ENCODE measurements around the gene SLC25A42. TPM values are rescaled to one million over a fixed set of nuclear protein-coding genes. Genes with fewer than 3 reads are reported as not detected.

SLC25A42 gene
- total RNA-seq, 1 experiment from 2014 or later = 8.1 TPM

DNA sequence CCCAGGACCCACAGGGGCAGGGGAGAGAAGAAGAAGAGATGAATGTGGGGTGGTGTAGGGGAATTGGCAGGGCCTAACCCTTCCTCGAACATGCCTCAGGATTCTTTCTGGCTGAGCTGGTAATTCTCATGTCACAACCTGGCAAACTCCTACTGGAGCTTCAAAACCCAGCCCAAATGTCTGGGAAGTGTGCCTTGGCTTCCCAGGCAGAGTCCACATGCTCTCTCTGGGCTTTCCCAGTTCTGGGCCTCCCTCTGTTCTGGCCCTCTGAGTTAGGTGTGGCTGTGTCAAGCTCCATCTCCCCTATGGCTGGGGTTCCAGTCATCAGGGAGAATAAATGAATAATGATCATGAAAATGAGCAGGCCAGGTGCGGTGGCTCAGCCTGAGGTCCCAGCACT lies 85.6 kb downstream of the SLC25A42 start (continued):
- TF ChIP-seq, protein P1, sequence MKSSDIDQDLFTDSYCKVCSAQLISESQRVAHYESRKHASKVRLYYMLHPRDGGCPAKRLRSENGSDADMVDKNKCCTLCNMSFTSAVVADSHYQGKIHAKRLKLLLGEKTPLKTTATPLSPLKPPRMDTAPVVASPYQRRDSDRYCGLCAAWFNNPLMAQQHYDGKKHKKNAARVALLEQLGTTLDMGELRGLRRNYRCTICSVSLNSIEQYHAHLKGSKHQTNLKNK (CRISPR knock-in tag; IDR thresholded peaks at IDR 0.05) = no peak

DNA sequence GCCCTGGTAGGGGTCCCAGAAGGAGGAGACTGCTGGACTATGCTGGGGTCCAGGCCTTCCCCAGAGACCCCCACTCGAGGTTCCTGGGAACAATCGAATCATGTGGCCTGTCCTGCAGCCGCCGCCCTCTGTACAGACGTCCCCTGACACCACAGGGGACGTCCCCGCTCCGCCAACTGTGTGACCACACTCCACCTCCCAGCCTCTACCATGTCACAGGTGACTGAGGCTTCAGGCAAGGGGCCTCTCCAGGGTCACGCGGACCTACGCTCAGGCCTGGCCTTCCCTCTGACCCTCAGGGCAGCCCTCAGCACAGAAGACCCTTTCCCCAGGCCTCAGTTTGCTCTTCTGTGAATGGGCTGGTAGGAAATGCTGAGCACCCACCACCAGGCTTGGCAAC lies 87.6 kb downstream of the SLC25A42 start:
- DNase-seq (ENCODE audit: low spot score) (no peak), ATAC-seq (no peak)
- CTCF ChIA-PET = no interaction called here
- H3K36me3 Mint-ChIP-seq = no peaks in the 10 kb centered on the region
- no peaks in the 10 kb centered on the region for H3K9me3 Mint-ChIP-seq
- peaks cover 20% of the 10 kb centered on the region for H3K27me3 Mint-ChIP-seq (ENCODE audit: low read depth)
- peaks cover 5% of the 10 kb centered on the region; the same call in 1 of the 2 replicates for H3K4me1 Mint-ChIP-seq
- H3K27ac Mint-ChIP-seq = no peak overlapping the region
- POLR2A ChIA-PET = no interaction called here
- TF ChIP-seq HMGA2 (CRISPR knock-in tag; IDR thresholded peaks at IDR 0.05) (no peak), CBFB (CRISPR knock-in tag; IDR thresholded peaks at IDR 0.05; ENCODE audit: low read depth) (no peak)
- TF ChIP-seq, protein P2, sequence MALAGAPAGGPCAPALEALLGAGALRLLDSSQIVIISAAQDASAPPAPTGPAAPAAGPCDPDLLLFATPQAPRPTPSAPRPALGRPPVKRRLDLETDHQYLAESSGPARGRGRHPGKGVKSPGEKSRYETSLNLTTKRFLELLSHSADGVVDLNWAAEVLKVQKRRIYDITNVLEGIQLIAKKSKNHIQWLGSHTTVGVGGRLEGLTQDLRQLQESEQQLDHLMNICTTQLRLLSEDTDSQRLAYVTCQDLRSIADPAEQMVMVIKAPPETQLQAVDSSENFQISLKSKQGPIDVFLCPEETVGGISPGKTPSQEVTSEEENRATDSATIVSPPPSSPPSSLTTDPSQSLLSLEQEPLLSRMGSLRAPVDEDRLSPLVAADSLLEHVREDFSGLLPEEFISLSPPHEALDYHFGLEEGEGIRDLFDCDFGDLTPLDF (CRISPR knock-in tag; IDR thresholded peaks at IDR 0.05) = no peak
- no peak overlapping the region for H3K4me3 Mint-ChIP-seq

DNA sequence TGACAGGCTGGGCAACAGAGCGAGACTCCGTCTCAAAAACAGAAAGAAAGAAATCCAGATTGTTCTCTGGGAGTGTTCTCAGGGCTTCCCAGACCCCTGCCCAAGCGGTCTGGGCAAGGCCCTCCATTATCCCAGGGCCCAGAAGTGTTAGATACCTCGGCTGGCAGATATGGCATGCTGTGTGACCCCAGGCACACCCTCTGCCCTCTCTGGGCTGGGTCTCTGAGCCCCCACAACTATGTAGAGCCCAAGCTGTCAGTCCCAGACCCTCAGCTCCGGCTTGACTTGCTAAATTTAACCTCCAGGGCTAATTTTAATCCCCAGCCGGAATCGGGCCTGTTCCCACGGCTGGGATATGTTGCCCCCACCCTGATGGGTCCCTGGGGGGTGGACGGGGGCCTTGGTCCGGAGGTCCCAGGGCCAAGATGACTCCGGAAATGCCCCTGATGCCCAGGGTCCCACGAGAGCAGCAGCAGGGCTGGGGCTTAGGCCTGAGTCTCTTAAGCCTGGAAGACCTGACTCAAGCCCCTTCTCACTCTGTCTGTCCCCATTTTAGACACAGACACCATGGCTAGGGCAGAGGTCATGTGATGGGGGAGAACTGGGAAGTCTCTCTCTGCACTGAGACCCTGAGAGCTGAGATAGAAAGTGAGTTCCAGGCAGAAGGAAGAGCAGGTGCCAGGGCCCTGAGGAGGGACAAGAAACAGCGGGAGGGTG lies 89.0 kb downstream of the SLC25A42 start:
- no peak for ATAC-seq
- peaks cover 5% of the 10 kb centered on the region; the same call in 1 of the 2 replicates for H3K4me1 Mint-ChIP-seq
- H3K27ac Mint-ChIP-seq = no peak overlapping the region
- CTCF ChIA-PET = no interaction called here
- TF ChIP-seq SP1 (CRISPR knock-in tag; conservative IDR thresholded peaks at IDR 0.05) (no peak), PRRX2 (CRISPR knock-in tag; IDR thresholded peaks at IDR 0.05) (no peak), RORB (CRISPR knock-in tag; IDR thresholded peaks at IDR 0.05) (no peak), ZNF671 (CRISPR knock-in tag; IDR thresholded peaks at IDR 0.05) (no peak)
- TF ChIP-seq, protein P3, sequence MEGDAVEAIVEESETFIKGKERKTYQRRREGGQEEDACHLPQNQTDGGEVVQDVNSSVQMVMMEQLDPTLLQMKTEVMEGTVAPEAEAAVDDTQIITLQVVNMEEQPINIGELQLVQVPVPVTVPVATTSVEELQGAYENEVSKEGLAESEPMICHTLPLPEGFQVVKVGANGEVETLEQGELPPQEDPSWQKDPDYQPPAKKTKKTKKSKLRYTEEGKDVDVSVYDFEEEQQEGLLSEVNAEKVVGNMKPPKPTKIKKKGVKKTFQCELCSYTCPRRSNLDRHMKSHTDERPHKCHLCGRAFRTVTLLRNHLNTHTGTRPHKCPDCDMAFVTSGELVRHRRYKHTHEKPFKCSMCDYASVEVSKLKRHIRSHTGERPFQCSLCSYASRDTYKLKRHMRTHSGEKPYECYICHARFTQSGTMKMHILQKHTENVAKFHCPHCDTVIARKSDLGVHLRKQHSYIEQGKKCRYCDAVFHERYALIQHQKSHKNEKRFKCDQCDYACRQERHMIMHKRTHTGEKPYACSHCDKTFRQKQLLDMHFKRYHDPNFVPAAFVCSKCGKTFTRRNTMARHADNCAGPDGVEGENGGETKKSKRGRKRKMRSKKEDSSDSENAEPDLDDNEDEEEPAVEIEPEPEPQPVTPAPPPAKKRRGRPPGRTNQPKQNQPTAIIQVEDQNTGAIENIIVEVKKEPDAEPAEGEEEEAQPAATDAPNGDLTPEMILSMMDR (IDR thresholded peaks at IDR 0.05) = no peak
- H3K27me3 Mint-ChIP-seq (ENCODE audit: low read depth) = peaks cover 30% of the 10 kb centered on the region
- no peak for DNase-seq (ENCODE audit: low spot score)
- no peaks in the 10 kb centered on the region for H3K9me3 Mint-ChIP-seq
- H3K4me3 Mint-ChIP-seq = no peak overlapping the region
- H3K36me3 Mint-ChIP-seq = no peaks in the 10 kb centered on the region
- POLR2A ChIA-PET = interaction anchor here (1.3 kb wide), 1 partner anchor 17 kb away, joined by 4 read pairs; the partner anchor contains the start of gene MEF2B

DNA sequence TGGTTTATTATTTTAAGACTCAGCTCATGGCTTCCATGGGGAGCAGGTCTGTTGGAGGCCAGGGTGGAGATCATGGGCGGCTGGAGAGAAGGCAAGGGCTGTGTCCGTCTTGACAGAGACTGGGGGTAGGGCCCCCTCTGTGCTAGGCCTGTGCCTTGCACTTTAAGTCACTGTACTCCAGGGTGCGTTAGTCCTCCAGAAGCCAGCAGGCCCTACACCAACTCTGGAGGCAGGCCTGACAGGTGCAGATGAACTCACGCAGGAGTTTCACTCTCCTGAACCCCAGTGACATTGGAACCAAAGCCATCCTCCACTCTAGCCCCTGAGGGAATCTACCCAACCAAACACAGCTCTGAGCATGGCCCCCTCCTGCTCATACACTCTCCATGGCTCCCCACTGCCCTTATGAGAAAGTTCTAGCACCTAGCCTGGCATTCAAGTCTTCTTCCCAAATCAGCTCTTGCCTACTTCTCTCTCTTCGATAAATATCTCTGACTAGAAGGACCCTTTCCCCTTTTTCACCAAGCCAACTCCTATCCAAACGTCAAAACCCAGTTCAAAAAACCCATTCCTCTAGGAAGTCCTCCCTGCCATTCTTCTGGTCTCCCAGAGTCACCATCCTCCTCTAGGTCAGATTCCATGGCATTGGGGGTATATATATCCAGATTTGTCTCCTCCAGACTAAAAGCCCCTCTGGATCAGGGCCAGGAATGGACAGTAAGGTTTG lies 91.1 kb downstream of the SLC25A42 start:
- peaks cover 32% of the 10 kb centered on the region for H3K27me3 Mint-ChIP-seq (ENCODE audit: low read depth)
- no peaks in the 10 kb centered on the region for H3K9me3 Mint-ChIP-seq
- no peak for TF ChIP-seq JUN (CRISPR knock-in tag; IDR thresholded peaks at IDR 0.05)
- TF ChIP-seq, protein P4, sequence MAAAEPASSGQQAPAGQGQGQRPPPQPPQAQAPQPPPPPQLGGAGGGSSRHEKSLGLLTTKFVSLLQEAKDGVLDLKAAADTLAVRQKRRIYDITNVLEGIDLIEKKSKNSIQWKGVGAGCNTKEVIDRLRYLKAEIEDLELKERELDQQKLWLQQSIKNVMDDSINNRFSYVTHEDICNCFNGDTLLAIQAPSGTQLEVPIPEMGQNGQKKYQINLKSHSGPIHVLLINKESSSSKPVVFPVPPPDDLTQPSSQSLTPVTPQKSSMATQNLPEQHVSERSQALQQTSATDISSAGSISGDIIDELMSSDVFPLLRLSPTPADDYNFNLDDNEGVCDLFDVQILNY (CRISPR knock-in tag; IDR thresholded peaks at IDR 0.05) = no peak
- TF ChIP-seq ZNF317 (CRISPR knock-in tag; IDR thresholded peaks at IDR 0.05; ENCODE audit: borderline replicate concordance, low read depth) = 0 out of 2 replicates have a peak, but pooled peaks have one; percentile 36
- no peak for TF ChIP-seq NFE2L1 (CRISPR knock-in tag; IDR thresholded peaks at IDR 0.05)
- TF ChIP-seq KAT7 (CRISPR knock-in tag; IDR thresholded peaks at IDR 0.05; ENCODE audit: borderline replicate concordance) = no peak
- TF ChIP-seq ZNF416 (CRISPR knock-in tag; IDR thresholded peaks at IDR 0.05) = no peak
- CTCF ChIA-PET = interaction anchor here (2.7 kb wide), 1 partner anchor 9 kb away, joined by 22 read pairs; no protein-coding TSS in a partner anchor
- H3K4me1 Mint-ChIP-seq = peaks cover 5% of the 10 kb centered on the region; the same call in 1 of the 2 replicates
- ATAC-seq (peak; percentile 50), DNase-seq (ENCODE audit: low spot score) (no peak)
- H3K4me3 Mint-ChIP-seq = no peak overlapping the region
- H3K27ac Mint-ChIP-seq = no peak overlapping the region; the same call in 1 of the 2 replicates
- no peaks in the 10 kb centered on the region for H3K36me3 Mint-ChIP-seq
- POLR2A ChIA-PET = interaction anchor here (1.9 kb wide), 1 partner anchor 15 kb away, joined by 8 read pairs; the partner anchor contains the start of gene MEF2B
